ENCODE measurements around the gene SUPT7L. TPM values are rescaled to one million over a fixed set of nuclear protein-coding genes. Genes with fewer than 3 reads are reported as not detected.

SUPT7L gene
- 10 to 100 TPM; 57.2 to 68.9 (median 65.8) TPM for polyA plus RNA-seq (ENCODE audit: insufficient read length in 3 of 3)
- long read RNA-seq, donor 1, full-length matches to known transcripts: 6 of 18 reads
- long read RNA-seq, donor 1, partial matches to known transcripts: 12 of 18 reads
- long read RNA-seq, donor 1, other reads (novel, unspliced or antisense): 0 of 18 reads
- long read RNA-seq, donor 2, full-length matches to known transcripts: 14 of 48 reads
- long read RNA-seq, donor 2, partial matches to known transcripts: 34 of 48 reads
- long read RNA-seq, donor 2, other reads (novel, unspliced or antisense): 0 of 48 reads
- long read RNA-seq, donor 3, full-length matches to known transcripts: 11 of 55 reads
- long read RNA-seq, donor 3, partial matches to known transcripts: 44 of 55 reads
- long read RNA-seq, donor 3, other reads (novel, unspliced or antisense): 0 of 55 reads
- long read RNA-seq, donor 4, full-length matches to known transcripts: 6 of 32 reads
- long read RNA-seq, donor 4, partial matches to known transcripts: 20 of 32 reads
- long read RNA-seq, donor 4, other reads (novel, unspliced or antisense): 6 of 32 reads
- long read RNA-seq, donor 5, full-length matches to known transcripts: 6 of 17 reads
- long read RNA-seq, donor 5, partial matches to known transcripts: 11 of 17 reads
- long read RNA-seq, donor 5, other reads (novel, unspliced or antisense): 0 of 17 reads
- long read RNA-seq, donor 6, full-length matches to known transcripts: 12 of 132 reads
- long read RNA-seq, donor 6, partial matches to known transcripts: 79 of 132 reads
- long read RNA-seq, donor 6, other reads (novel, unspliced or antisense): 41 of 132 reads
- long read RNA-seq, donor 7, full-length matches to known transcripts: 10 of 24 reads
- long read RNA-seq, donor 7, partial matches to known transcripts: 14 of 24 reads
- long read RNA-seq, donor 7, other reads (novel, unspliced or antisense): 0 of 24 reads
- long read RNA-seq, donor 8, full-length matches to known transcripts: 3 of 11 reads
- long read RNA-seq, donor 8, partial matches to known transcripts: 8 of 11 reads
- long read RNA-seq, donor 8, other reads (novel, unspliced or antisense): 0 of 11 reads
- long read RNA-seq, donor 9, full-length matches to known transcripts: 7 of 86 reads
- long read RNA-seq, donor 9, partial matches to known transcripts: 73 of 86 reads
- long read RNA-seq, donor 9, other reads (novel, unspliced or antisense): 6 of 86 reads
- long read RNA-seq, donor 10, full-length matches to known transcripts: 10 of 45 reads
- long read RNA-seq, donor 10, partial matches to known transcripts: 35 of 45 reads
- long read RNA-seq, donor 10, other reads (novel, unspliced or antisense): 0 of 45 reads
- long read RNA-seq, donor 11, full-length matches to known transcripts: 8 of 56 reads
- long read RNA-seq, donor 11, partial matches to known transcripts: 40 of 56 reads
- long read RNA-seq, donor 11, other reads (novel, unspliced or antisense): 8 of 56 reads
- long read RNA-seq, donor 12, full-length matches to known transcripts: 12 of 96 reads
- long read RNA-seq, donor 12, partial matches to known transcripts: 66 of 96 reads
- long read RNA-seq, donor 12, other reads (novel, unspliced or antisense): 18 of 96 reads
- long read RNA-seq, donor 13, full-length matches to known transcripts: 5 of 11 reads
- long read RNA-seq, donor 13, partial matches to known transcripts: 6 of 11 reads
- long read RNA-seq, donor 13, other reads (novel, unspliced or antisense): 0 of 11 reads
- long read RNA-seq, donor 14: 0 reads
- long read RNA-seq, donor 15, full-length matches to known transcripts: 12 of 52 reads
- long read RNA-seq, donor 15, partial matches to known transcripts: 40 of 52 reads
- long read RNA-seq, donor 15, other reads (novel, unspliced or antisense): 0 of 52 reads
- long read RNA-seq, donor 16, full-length matches to known transcripts: 13 of 81 reads
- long read RNA-seq, donor 16, partial matches to known transcripts: 68 of 81 reads
- long read RNA-seq, donor 16, other reads (novel, unspliced or antisense): 0 of 81 reads

GRCh38 chr2:27663285-27664153, at the start of gene SUPT7L, which contains the start of gene SLC4A1AP:
Gene SUPT7L (minus strand): TSS chr2:27663614. CDS start chr2:27662192, 1,422 bp downstream.
Gene SLC4A1AP (plus strand): TSS chr2:27663889. CDS start chr2:27663915, 26 bp downstream.
- DNase-seq: peak; percentile 84

- DNase-seq: no peak
Measured at GRCh38 chr2:27713201-27713600, 49.8 kb upstream of the SUPT7L start.

- DNase-seq: no peak
Measured at GRCh38 chr2:27712522-27712921, 49.1 kb upstream of the SUPT7L start.

GRCh38 chr2:27711804-27712203, 48.4 kb upstream of the SUPT7L start:
- DNase-seq: no peak

GRCh38 chr2:27710640-27711430, 47.4 kb upstream of the SUPT7L start:
- no peak for DNase-seq

- DNase-seq: no peak
Measured at GRCh38 chr2:27709960-27710575, 46.7 kb upstream of the SUPT7L start.

- DNase-seq: no peak
Measured at GRCh38 chr2:27709326-27709725, 45.9 kb upstream of the SUPT7L start.

GRCh38 chr2:27708666-27709065, 45.3 kb upstream of the SUPT7L start:
- no peak for DNase-seq

- no peak for DNase-seq
Measured at GRCh38 chr2:27708257-27708654, 44.8 kb upstream of the SUPT7L start.

- no peak for DNase-seq
Measured at GRCh38 chr2:27707462-27708256, 44.2 kb upstream of the SUPT7L start.

GRCh38 chr2:27705851-27706622, 42.6 kb upstream of the SUPT7L start:
- DNase-seq: no peak

GRCh38 chr2:27704342-27704876, 41.0 kb upstream of the SUPT7L start:
- DNase-seq: no peak

GRCh38 chr2:27703638-27704341, 40.4 kb upstream of the SUPT7L start:
- peak; percentile 87 for DNase-seq

GRCh38 chr2:27702302-27702701, 38.9 kb upstream of the SUPT7L start:
- DNase-seq: no peak

GRCh38 chr2:27701676-27702075, 38.3 kb upstream of the SUPT7L start:
- DNase-seq: no peak
